Measurements from ENCODE around the gene OCA2.

OCA2 gene

DNA sequence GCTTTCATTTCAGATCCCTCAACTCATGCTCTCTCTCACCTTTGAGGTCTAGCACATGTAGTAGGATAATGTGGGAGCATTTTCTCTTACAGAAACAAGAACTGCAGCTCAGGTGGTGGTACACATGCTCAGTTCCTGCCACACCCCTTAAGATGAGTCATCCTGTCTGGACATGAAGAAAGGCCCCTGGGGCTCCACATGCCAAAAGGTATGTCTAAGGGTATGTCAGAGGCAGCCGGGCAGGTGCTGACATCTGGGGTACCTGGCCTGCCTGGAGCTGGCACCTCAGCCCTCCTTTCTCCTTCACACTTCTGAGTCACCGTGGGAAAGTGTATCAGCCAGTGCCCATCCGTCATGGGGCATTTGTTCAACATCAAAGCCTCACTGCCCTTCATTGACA lies 209.9 kb downstream of the OCA2 start:
- Mint-ChIP-seq H3K27me3 (ENCODE audit: low read depth, poor library complexity) (peaks cover 9% of the 10 kb centered on the region), H3K4me3 (no peak overlapping the region), H3K9me3 (peaks cover 81% of the 10 kb centered on the region), H3K27ac (no peak overlapping the region), H3K36me3 (ENCODE audit: low read depth) (peaks cover 8% of the 10 kb centered on the region), H3K4me1 (no peaks in the 10 kb centered on the region)
- TF ChIP-seq, protein P1, sequence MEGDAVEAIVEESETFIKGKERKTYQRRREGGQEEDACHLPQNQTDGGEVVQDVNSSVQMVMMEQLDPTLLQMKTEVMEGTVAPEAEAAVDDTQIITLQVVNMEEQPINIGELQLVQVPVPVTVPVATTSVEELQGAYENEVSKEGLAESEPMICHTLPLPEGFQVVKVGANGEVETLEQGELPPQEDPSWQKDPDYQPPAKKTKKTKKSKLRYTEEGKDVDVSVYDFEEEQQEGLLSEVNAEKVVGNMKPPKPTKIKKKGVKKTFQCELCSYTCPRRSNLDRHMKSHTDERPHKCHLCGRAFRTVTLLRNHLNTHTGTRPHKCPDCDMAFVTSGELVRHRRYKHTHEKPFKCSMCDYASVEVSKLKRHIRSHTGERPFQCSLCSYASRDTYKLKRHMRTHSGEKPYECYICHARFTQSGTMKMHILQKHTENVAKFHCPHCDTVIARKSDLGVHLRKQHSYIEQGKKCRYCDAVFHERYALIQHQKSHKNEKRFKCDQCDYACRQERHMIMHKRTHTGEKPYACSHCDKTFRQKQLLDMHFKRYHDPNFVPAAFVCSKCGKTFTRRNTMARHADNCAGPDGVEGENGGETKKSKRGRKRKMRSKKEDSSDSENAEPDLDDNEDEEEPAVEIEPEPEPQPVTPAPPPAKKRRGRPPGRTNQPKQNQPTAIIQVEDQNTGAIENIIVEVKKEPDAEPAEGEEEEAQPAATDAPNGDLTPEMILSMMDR (IDR thresholded peaks at IDR 0.05): no peak
- DNase-seq: no peak

DNA sequence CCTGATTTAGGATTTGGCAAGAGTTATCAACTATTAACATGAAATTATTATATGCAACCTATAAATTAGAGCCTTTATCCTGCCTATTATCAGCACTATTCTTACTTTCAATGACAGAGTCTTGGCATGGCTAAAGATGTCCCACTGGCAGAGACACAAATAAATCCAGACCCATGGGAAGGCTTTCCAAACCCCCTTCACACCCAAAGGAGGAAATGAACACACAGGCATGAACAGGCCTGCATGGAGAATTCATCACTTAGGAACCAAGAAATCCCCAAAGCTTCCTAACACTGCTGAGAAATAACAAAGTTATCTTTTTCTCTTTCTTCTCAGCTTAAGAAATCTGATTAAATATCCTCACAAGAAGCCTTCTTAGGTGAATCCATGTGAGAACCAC lies 213.9 kb downstream of the OCA2 start:
- Mint-ChIP-seq H3K4me1 (no peaks in the 10 kb centered on the region), H3K36me3 (ENCODE audit: low read depth) (peaks cover 4% of the 10 kb centered on the region), H3K27me3 (ENCODE audit: low read depth, poor library complexity) (peaks cover 9% of the 10 kb centered on the region), H3K27ac (no peak overlapping the region), H3K9me3 (peaks cover 63% of the 10 kb centered on the region), H3K4me3 (no peak overlapping the region)
- DNase-seq: no peak
- TF ChIP-seq, protein P1 (IDR thresholded peaks at IDR 0.05): no peak

DNA sequence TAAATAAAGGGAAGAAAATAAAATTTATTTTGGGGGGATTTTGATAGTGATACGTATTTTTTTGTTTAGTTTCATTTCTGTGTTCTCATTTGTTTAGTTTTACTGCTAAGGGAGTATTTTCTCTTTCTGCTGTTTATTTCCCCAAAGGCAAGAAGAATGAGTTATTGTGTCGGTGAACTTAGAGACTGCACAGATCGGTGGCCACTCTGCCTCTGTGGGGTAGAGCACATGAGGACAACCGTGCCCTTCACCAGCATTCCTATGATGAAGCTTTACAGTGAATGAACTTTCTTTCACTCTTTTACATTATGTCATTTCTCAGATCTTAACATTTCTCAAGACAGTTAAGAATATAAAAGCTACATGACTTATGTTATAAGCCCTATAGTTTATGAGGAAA lies 214.4 kb downstream of the OCA2 start:
- TF ChIP-seq, protein P1 (IDR thresholded peaks at IDR 0.05): no peak
- peaks cover 4% of the 10 kb centered on the region for H3K36me3 Mint-ChIP-seq (ENCODE audit: low read depth)
- no peak overlapping the region for H3K4me3 Mint-ChIP-seq
- H3K27me3 Mint-ChIP-seq (ENCODE audit: low read depth, poor library complexity): peaks cover 9% of the 10 kb centered on the region
- no peak overlapping the region for H3K27ac Mint-ChIP-seq
- peaks cover 63% of the 10 kb centered on the region for H3K9me3 Mint-ChIP-seq
- no peaks in the 10 kb centered on the region for H3K4me1 Mint-ChIP-seq
- DNase-seq: no peak

DNA sequence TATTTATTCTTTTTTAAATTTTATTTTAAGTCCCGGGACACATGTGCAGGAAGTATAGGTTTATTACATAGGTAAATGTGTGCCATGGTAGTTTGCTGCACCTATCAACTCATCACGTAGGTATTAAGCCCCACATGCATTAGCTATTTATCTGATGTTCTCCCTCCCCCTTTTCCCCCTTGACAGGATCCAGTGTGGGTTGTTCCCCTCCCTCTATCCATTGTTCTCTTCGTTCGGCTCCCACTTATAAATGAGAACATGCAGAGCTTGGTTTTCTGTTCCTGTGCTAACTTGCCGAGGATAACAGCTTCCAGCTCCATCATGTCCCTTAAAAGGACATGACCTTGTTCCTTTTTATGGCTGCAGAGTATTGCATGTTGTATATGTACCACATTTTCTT lies 220.3 kb downstream of the OCA2 start:
- Mint-ChIP-seq H3K4me1 (no peaks in the 10 kb centered on the region), H3K4me3 (no peak overlapping the region), H3K9me3 (peaks cover 30% of the 10 kb centered on the region), H3K27ac (no peak overlapping the region), H3K27me3 (ENCODE audit: low read depth, poor library complexity) (no peaks in the 10 kb centered on the region), H3K36me3 (ENCODE audit: low read depth) (peaks cover 4% of the 10 kb centered on the region)
- TF ChIP-seq, protein P1 (IDR thresholded peaks at IDR 0.05): no peak
- no peak for DNase-seq

DNA sequence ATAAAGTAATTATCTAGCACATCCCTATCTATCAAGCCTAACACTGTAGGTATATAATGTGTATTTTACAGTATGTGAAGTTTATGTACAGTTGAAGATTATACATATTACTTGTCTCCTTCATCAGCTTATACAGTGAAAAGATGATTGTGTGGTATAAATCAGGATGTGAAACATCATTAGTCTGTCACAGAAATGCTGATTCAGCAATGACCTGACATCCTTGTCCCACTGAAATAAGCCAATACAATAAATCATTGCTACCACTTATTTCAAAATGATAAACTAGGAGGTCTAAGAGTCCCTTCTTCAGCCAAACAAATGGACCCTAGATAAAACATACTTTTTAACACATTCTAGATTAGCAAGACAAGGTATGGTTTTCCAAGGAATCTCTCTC lies 225.3 kb downstream of the OCA2 start:
- TF ChIP-seq, protein P1 (IDR thresholded peaks at IDR 0.05): no peak
- Mint-ChIP-seq H3K27me3 (ENCODE audit: low read depth, poor library complexity) (peaks cover 2% of the 10 kb centered on the region), H3K9me3 (no peaks in the 10 kb centered on the region), H3K4me1 (no peaks in the 10 kb centered on the region), H3K4me3 (no peak overlapping the region), H3K27ac (no peak overlapping the region), H3K36me3 (ENCODE audit: low read depth) (no peaks in the 10 kb centered on the region)
- no peak for DNase-seq

DNA sequence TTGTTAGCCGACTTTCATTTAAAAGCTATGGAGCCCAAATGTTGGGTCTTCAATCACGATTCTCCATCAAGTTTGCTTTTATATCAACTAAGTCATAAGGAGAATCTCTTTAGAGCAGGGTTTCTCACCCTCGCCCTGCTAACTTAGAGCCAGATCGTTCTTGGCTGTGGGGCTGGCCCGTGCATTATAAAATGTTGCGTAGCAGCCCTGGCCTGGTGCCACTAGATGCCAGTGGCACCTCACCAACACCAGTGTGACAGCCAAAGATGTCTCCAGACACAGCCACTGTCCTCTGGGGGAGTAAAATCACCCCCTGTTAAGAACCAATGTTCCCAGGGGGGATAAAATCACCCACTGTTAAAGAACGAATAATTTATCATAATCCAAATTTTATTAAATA lies 226.1 kb downstream of the OCA2 start:
- Mint-ChIP-seq H3K4me3 (no peak overlapping the region), H3K27me3 (ENCODE audit: low read depth, poor library complexity) (peaks cover 2% of the 10 kb centered on the region), H3K9me3 (no peaks in the 10 kb centered on the region), H3K36me3 (ENCODE audit: low read depth) (no peaks in the 10 kb centered on the region), H3K27ac (no peak overlapping the region), H3K4me1 (no peaks in the 10 kb centered on the region)
- TF ChIP-seq, protein P1 (IDR thresholded peaks at IDR 0.05): no peak
- DNase-seq: no peak
